IMR-90 (cell line): ENCODE results near the gene DUSP12. TPM values are rescaled to one million over a fixed set of nuclear protein-coding genes. Genes with fewer than 3 reads are reported as not detected.
A peak's percentile ranks its signal among the peaks of the same experiment; 100 is the strongest.

Experiments used
- ATAC-seq: fragments of 200-7000 bp; cut with Tn5 transposase; 2 replicates; pipeline ENCODE4 v1.9.1; 2020; ENCODE audit warnings: low read depth, mild to moderate bottlenecking, moderate library complexity
- BruUV-seq: library from RNA; stranded (reverse); fragments of 400-500 nt; replicated peaks from 2 replicates; lab custom pipeline; 2021; lab: Mats Ljungman, UMichigan
- CTCF ChIA-PET: fragments of 300-600 bp; formaldehyde crosslinking; extraction: SDS; loops from one replicate; lab custom pipeline; 2021; ENCODE audit warnings: antibody characterized with exemption; lab: Yijun Ruan, JAX
- POLR2A ChIA-PET: fragments of 300-600 bp; sonication (Branson Sonifier 250); formaldehyde crosslinking; loops from one replicate; lab custom pipeline; 2022; ENCODE audit warnings: antibody characterized with exemption; ENCODE audit not compliant: unreplicated experiment; lab: Charles Lee
- DNase-seq: peaks from one replicate; pipeline ENCODE4 v3.0.0; 2013
- H2AFZ ChIP-seq: replicated peaks from 2 replicates; pipeline ENCODE3; 2013; ENCODE audit warnings: low read length, mild to moderate bottlenecking; ENCODE audit not compliant: poor library complexity
- H2AK5ac ChIP-seq: 2 replicates; pipeline ENCODE4 v1.6.1; 2013; ENCODE audit warnings: low read depth, low read length, inconsistent platforms
- H2AK9ac ChIP-seq: replicated peaks from 2 replicates; pipeline ENCODE3; 2013; ENCODE audit warnings: mild to moderate bottlenecking, low read depth, low read length, moderate library complexity; ENCODE audit not compliant: poor library complexity
- H2BK120ac ChIP-seq: 2 replicates; pipeline ENCODE4 v1.6.1; 2013; ENCODE audit warnings: low read depth, low read length, inconsistent platforms
- H2BK15ac ChIP-seq: 3 replicates; pipeline ENCODE4 v1.6.1; 2013; ENCODE audit warnings: low read depth, low read length, inconsistent platforms
- H2BK20ac ChIP-seq: 2 replicates; pipeline ENCODE4 v1.6.1; 2013; ENCODE audit warnings: low read depth, mild to moderate bottlenecking, inconsistent platforms, low read length, moderate library complexity
- H2BK5ac ChIP-seq: 2 replicates; pipeline ENCODE4 v1.6.1; 2013; ENCODE audit warnings: mild to moderate bottlenecking, low read depth, low read length, inconsistent platforms; ENCODE audit not compliant: poor library complexity, severe bottlenecking
- H3K14ac ChIP-seq: replicated peaks from 2 replicates; pipeline ENCODE4 v1.6.1; 2013; ENCODE audit warnings: low read depth, low read length, inconsistent platforms
- H3K18ac ChIP-seq: 2 replicates; pipeline ENCODE4 v1.6.1; 2013; ENCODE audit warnings: low read depth, low read length, control low read depth
- H3K23ac ChIP-seq: 2 replicates; pipeline ENCODE4 v1.6.1; 2013; ENCODE audit warnings: low read depth, low read length, inconsistent platforms
- H3K27ac ChIP-seq: 2 replicates; pipeline ENCODE4 v1.5.1; 2013; ENCODE audit warnings: mild to moderate bottlenecking, control low read depth, low read length; ENCODE audit not compliant: insufficient read depth
- H3K27me3 ChIP-seq: 2 replicates; pipeline ENCODE4 v1.6.1; 2013; ENCODE audit warnings: low read length; ENCODE audit not compliant: control insufficient read depth, insufficient read depth
- H3K36me3 ChIP-seq: 2 replicates; pipeline ENCODE4 v1.6.1; 2013; ENCODE audit warnings: low read length, mixed read lengths; ENCODE audit not compliant: control insufficient read depth, insufficient read depth
- H3K4ac ChIP-seq: 2 replicates; pipeline ENCODE4 v1.6.1; 2013; ENCODE audit warnings: low read depth, low read length, inconsistent platforms
- H3K4me1 ChIP-seq: 2 replicates; pipeline ENCODE4 v1.6.1; 2013; ENCODE audit warnings: low read length, mixed read lengths; ENCODE audit not compliant: control insufficient read depth, insufficient read depth
- H3K4me2 ChIP-seq: 2 replicates; pipeline ENCODE4 v1.6.1; 2013; ENCODE audit warnings: low read depth, mild to moderate bottlenecking, control low read depth, low read length, moderate library complexity
- H3K4me3 ChIP-seq: 2 replicates; pipeline ENCODE4 v1.5.1; 2013; ENCODE audit warnings: low read depth, mild to moderate bottlenecking, control low read depth, low read length, moderate library complexity; ENCODE audit not compliant: insufficient read depth
- H3K56ac ChIP-seq: 2 replicates; pipeline ENCODE4 v1.6.1; 2013; ENCODE audit warnings: low read length, inconsistent platforms; ENCODE audit not compliant: insufficient read depth; ENCODE audit errors: extremely low read depth
- H3K79me1 ChIP-seq, 2 experiments: 2 replicates each; pipeline ENCODE4 v1.6.1; 2013; ENCODE audit warnings: low read length in 2 of 2, inconsistent platforms in 1 of 2, low read depth in 1 of 2
- H3K9ac ChIP-seq: 2 replicates; pipeline ENCODE4 v1.6.1; 2013; ENCODE audit warnings: low read depth, low read length, control low read depth
- H3K9me1 ChIP-seq: 2 replicates; pipeline ENCODE4 v1.6.1; 2013; ENCODE audit warnings: low read length, inconsistent platforms; ENCODE audit not compliant: insufficient read depth
- H3K9me3 ChIP-seq: 2 replicates; pipeline ENCODE4 v1.6.1; 2013; ENCODE audit warnings: low read length; ENCODE audit not compliant: control insufficient read depth, insufficient read depth
- H4K20me1 ChIP-seq: 2 replicates; pipeline ENCODE4 v1.6.1; 2013; ENCODE audit warnings: low read length, inconsistent platforms; ENCODE audit not compliant: insufficient read depth
- H4K5ac ChIP-seq: 2 replicates; pipeline ENCODE4 v1.6.1; 2013; ENCODE audit warnings: mild to moderate bottlenecking, low read depth, low read length, control low read depth
- H4K8ac ChIP-seq, 2 experiments: 2 replicates each; pipeline ENCODE4 v1.6.1; 2013; ENCODE audit warnings: low read depth in 2 of 2, low read length in 2 of 2, control low read depth in 1 of 2, inconsistent platforms in 1 of 2
- H4K91ac ChIP-seq: 2 replicates; pipeline ENCODE4 v1.6.1; 2013; ENCODE audit warnings: low read depth, low read length, inconsistent platforms; ENCODE audit not compliant: insufficient read depth
- CEBPB ChIP-seq: IDR thresholded peaks from 2 replicates; pipeline ENCODE4 v1.6.1; 2012; ENCODE audit warnings: low read depth, low read length, improper control_type of control experiment
- CHD1 ChIP-seq: IDR thresholded peaks from 2 replicates; pipeline ENCODE4 v1.6.1; 2012; ENCODE audit warnings: low read depth, low read length, improper control_type of control experiment
- FOS ChIP-seq: fragments of 150-350 bp; IDR thresholded peaks from 2 replicates; pipeline ENCODE4 v1.6.1; 2016; ENCODE audit warnings: low read depth, low read length
- WGBS, 2 experiments: methylation state at CpG; one replicate each; pipeline versions ENCODE4 v1.1.5 to v1.1.7; 2013; ENCODE audit warnings: missing lambda C conversion rate in 2 of 2; ENCODE audit not compliant: insufficient read length in 1 of 2; ENCODE audit errors: extremely low coverage in 2 of 2; 5-methylcytosine and 5-hydroxymethylcytosine counted together
- dilution Hi-C: fragments of 300-500 bp; cut with HindIII; formaldehyde crosslinking; loops from one replicate; pipeline ENCODE4 v1.14.3; 2018; ENCODE audit warnings: low sequenced_read_pairs; ENCODE audit not compliant: unreplicated experiment
- in situ Hi-C: fragments of 300-500 bp; cut with MboI; formaldehyde crosslinking; loops from 3 replicates; pipeline ENCODE4 v1.14.3; 2019; ENCODE audit warnings: low sequenced_read_pairs, inconsistent platforms, mixed read lengths
- intact Hi-C: fragments of 100-400 bp; cut with micrococcal nuclease; formaldehyde crosslinking; loops from 2 replicates; pipeline ENCODE4 v1.10.0; 2022
- polyA plus RNA-seq, 3 experiments: library from polyadenylated mRNA; depleted of rRNA; stranded (reverse); fragments of >200 nt; gene quantifications; 2 replicates each; pipeline ENCODE4 v1.2.3, GENCODE V29; 2012; ENCODE audit warnings: low replicate concordance in 1 of 3
- total RNA-seq: library from RNA; depleted of rRNA; stranded (reverse); fragments of >200 nt; gene quantifications from 2 replicates; pipeline ENCODE4 v1.2.3, GENCODE V29; 2012
- TF ChIP-seq, protein P1 (sequence below): conservative IDR thresholded peaks from 2 replicates; pipeline ENCODE4 v1.5.1; 2012; ENCODE audit warnings: mild to moderate bottlenecking, low read depth, low read length, improper control_type of control experiment

The DUSP12 gene
- total and polyA plus RNA-seq, 2 of the 4 experiments (the other 2 are of a cell fraction), result 31.5 to 35.6 TPM

DNA sequence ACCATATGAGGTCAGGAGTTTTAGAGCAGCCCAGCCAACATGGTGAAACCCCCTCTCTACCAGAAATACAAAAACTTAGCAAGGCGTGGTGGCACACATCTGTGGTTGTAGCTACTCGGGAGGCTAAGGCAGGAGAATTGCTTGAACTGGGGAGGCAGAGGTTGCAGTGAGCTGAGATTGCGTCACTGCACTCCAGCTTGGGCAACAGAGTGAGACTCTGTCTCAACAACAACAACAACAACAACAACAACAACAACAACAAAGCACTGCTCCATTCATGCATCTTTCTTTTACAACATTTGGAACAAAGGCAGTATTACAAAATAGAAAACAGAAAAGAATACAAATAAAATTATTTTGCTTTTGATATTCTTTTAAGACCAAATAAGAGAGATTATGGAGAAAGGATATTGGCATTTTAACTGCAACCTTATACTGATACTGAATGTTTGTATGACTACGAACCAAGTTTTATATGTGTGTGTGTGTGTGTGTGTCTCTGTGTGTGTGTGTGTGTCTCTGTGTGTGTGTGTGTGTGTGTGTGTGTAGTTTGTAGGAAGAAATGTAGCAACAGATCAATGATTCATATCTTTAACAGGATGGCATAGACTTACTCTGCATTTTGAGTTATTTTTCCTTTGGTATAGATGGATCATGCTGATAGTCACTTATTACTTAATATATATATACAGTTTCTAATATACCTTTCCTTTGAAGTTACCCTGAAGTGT is 41.2 kb downstream of the DUSP12 start:
- Histone ChIP-seq H4K91ac (no peak overlapping the region), H2BK120ac (no peak overlapping the region), H3K56ac (no peak overlapping the region), H3K4me1 (peaks cover 4% of the 10 kb centered on the region; the same call in 1 of the 2 replicates), H3K14ac (no peak overlapping the region), H3K4me2 (no peak overlapping the region), H3K23ac (no peak overlapping the region), H3K18ac (no peak overlapping the region), H4K5ac (no peak overlapping the region), H3K4ac (no peak overlapping the region), H3K9me3 (no peaks in the 10 kb centered on the region), H4K8ac (no peak overlapping the region), H2AFZ (no peak overlapping the region), H3K36me3 (peaks cover 3% of the 10 kb centered on the region; the same call in 1 of the 2 replicates), H3K4me3 (no peak overlapping the region), H4K20me1 (no peaks in the 10 kb centered on the region), H2AK5ac (no peak overlapping the region), H3K27me3 (no peaks in the 10 kb centered on the region), H3K9ac (no peak overlapping the region), H3K79me1 (peaks cover 0 to 4% of the 10 kb centered on the region in 2 experiments; a peak in 1 of 4 replicates), H2AK9ac (no peak overlapping the region), H2BK15ac (no peak overlapping the region), H3K9me1 (no peaks in the 10 kb centered on the region), H2BK5ac (no peak overlapping the region), H3K27ac (no peak overlapping the region), H2BK20ac (no peak overlapping the region)
- intact Hi-C loops (loop anchor here (5.0 to 10.0 kb wide), 2 partner anchors 72 to 604 kb away; no protein-coding TSS in a partner anchor), in situ Hi-C loops (loop anchor here (25.0 kb wide), 2 partner anchors 447 to 597 kb away; partner anchors contain the start of genes C1orf226 and SPATA46), dilution Hi-C loops (no loop called here)
- CTCF ChIA-PET, result interaction anchor here (3.4 to 4.1 kb wide), 2 partner anchors 233 to 246 kb away, joined by 16 to 76 read pairs; partner anchors contain the start of gene OLFML2B
- DNase-seq, result no peak
- POLR2A ChIA-PET, result no interaction called here
- TF ChIP-seq CEBPB (peak; percentile 30; the same call in 1 of the 2 replicates), CHD1 (no peak), FOS (no peak)
- TF ChIP-seq, protein P1, sequence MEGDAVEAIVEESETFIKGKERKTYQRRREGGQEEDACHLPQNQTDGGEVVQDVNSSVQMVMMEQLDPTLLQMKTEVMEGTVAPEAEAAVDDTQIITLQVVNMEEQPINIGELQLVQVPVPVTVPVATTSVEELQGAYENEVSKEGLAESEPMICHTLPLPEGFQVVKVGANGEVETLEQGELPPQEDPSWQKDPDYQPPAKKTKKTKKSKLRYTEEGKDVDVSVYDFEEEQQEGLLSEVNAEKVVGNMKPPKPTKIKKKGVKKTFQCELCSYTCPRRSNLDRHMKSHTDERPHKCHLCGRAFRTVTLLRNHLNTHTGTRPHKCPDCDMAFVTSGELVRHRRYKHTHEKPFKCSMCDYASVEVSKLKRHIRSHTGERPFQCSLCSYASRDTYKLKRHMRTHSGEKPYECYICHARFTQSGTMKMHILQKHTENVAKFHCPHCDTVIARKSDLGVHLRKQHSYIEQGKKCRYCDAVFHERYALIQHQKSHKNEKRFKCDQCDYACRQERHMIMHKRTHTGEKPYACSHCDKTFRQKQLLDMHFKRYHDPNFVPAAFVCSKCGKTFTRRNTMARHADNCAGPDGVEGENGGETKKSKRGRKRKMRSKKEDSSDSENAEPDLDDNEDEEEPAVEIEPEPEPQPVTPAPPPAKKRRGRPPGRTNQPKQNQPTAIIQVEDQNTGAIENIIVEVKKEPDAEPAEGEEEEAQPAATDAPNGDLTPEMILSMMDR, result no peak
- WGBS, 2 experiments, result no CpG with 5 or more reads among the region's 4 CpGs
- no peak for ATAC-seq
- BruUV-seq, result no TSS peak
